Left ventricle myocardium superior (tissue), 1 donor: Measurements from ENCODE around the gene JMJD8. TPM values are rescaled to one million over a fixed set of nuclear protein-coding genes. Genes with fewer than 3 reads are reported as not detected.
A peak's percentile ranks its signal among the peaks of the same experiment; 100 is the strongest.

Experiments
- ATAC-seq: fragments of 200-7000 bp; cut with Tn5 transposase; one replicate; pipeline ENCODE4 v1.9.1; 2020; ENCODE audit warnings: mild to moderate bottlenecking, moderate library complexity
- DNase-seq: peaks from one replicate; pipeline ENCODE4 v3.0.0-alpha.2; 2020
- intact Hi-C: fragments of 100-400 bp; cut with micrococcal nuclease; formaldehyde crosslinking; loops from one replicate; pipeline ENCODE4 v1.11.0; 2022
- total RNA-seq: library from RNA; stranded (reverse); fragmentation: NEBNext Ultra II Directional; extraction: Animal tissue kit (Norgen Biotek cat#: 25700); gene quantifications from one replicate; pipeline ENCODE4 v1.2.1, GENCODE V29; 2021
- donor health status: DM: no; HTN: yes; CAD: no; lungs with severe emphysema.

JMJD8 gene
- total RNA-seq, 1 donor from 2014 or later: 49.0 TPM

GRCh38 chr16:670485-671352 is 13.4 kb downstream of the JMJD8 start:
- DNase-seq (no peak), ATAC-seq (no peak)
- intact Hi-C loops: no loop called here

GRCh38 chr16:669666-670065 is 14.5 kb downstream of the JMJD8 start:
- DNase-seq: no peak
- ATAC-seq: no peak
- intact Hi-C loops: no loop called here

GRCh38 chr16:668519-669171 is 15.5 kb downstream of the JMJD8 start:
- DNase-seq: no peak
- intact Hi-C loops: no loop called here
- ATAC-seq: peak; percentile 3

- intact Hi-C loops: no loop called here
- ATAC-seq (peak; percentile 92), DNase-seq (peak; percentile 97)
These were observed 16.2 kb downstream of the JMJD8 start, which contains the start of gene RHOT2 for GRCh38 chr16:667780-668518. TSS of gene RHOT2 (plus strand) at chr16:668132. CDS start at chr16:668200, 68 bp downstream.

- ATAC-seq (no peak), DNase-seq (no peak)
- intact Hi-C loops: no loop called here
These were observed 16.9 kb downstream of the JMJD8 start for GRCh38 chr16:667113-667779.

GRCh38 chr16:666572-666971 is 17.6 kb downstream of the JMJD8 start:
- no peak for DNase-seq
- no peak for ATAC-seq
- intact Hi-C loops: no loop called here

DNA sequence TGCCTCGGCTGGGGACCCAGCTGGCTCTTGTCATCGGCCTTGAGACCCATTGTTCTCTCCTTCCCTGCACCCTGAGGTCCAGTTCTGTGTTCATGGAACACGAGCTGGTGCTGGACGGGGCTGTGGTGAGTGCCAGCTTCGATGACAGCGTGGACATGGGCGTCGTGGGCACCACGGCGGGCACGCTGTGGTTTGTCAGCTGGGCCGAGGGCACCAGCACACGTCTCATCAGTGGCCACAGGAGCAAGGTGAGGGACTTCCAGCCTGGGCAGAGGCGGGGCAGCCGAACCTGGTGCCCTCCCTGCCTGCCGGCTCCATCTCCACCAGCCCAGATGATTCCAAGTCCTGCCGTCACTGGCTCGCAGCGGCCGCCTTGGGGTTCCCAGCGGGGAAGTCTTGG is 21.5 kb downstream of the JMJD8 start:
- DNase-seq (no peak), ATAC-seq (no peak)
- intact Hi-C loops: no loop called here

DNA sequence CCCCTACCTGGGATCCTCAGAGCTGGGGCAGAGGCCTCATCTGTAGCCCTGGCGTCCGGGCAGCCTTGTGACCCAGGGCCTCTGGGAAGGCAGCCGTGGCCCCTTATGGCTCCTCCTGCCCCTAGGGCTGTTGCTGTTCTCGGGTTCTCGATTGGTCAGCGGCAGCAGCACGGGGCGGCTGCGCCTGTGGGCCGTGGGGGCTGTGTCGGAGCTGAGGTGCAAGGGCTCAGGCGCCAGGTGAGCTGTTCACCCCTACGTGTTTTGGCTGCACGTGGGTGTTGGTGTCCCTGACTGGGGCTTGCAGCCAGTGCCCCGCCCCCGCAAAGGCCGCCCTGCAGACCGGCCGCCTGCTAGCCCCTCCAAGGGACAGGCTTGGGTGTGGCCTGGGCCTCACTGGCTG is 22.0 kb downstream of the JMJD8 start:
- DNase-seq: no peak
- intact Hi-C loops: no loop called here
- no peak for ATAC-seq

DNA sequence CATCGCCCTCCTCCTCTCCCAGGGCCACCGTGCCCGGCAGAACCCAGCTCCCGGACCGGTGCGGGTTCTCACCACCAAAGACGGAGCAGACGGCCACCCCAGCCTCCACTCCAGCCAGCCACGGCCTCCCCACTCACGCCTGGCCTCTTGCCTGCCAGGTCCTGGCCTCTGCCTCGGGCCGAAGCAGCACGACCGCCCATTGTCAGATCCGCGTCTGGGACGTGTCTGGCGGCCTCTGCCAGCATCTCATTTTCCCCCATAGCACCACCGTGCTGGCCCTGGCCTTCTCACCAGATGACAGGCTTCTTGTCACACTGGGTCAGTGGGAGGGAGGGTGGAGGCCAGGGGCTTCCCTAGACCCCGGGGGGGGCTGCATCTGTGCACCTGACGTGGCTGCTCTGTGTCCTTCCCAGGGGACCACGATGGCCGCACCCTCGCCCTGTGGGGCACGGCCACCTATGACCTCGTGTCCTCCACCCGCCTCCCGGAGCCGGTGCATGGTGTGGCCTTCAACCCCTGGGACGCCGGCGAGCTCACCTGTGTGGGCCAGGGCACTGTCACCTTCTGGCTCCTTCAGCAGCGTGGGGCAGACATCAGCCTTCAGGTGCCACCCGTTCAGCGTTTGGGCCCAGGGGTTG is 22.8 kb downstream of the JMJD8 start:
- DNase-seq: peak; percentile 53
- intact Hi-C loops: no loop called here
- peak; percentile 2 for ATAC-seq

DNA sequence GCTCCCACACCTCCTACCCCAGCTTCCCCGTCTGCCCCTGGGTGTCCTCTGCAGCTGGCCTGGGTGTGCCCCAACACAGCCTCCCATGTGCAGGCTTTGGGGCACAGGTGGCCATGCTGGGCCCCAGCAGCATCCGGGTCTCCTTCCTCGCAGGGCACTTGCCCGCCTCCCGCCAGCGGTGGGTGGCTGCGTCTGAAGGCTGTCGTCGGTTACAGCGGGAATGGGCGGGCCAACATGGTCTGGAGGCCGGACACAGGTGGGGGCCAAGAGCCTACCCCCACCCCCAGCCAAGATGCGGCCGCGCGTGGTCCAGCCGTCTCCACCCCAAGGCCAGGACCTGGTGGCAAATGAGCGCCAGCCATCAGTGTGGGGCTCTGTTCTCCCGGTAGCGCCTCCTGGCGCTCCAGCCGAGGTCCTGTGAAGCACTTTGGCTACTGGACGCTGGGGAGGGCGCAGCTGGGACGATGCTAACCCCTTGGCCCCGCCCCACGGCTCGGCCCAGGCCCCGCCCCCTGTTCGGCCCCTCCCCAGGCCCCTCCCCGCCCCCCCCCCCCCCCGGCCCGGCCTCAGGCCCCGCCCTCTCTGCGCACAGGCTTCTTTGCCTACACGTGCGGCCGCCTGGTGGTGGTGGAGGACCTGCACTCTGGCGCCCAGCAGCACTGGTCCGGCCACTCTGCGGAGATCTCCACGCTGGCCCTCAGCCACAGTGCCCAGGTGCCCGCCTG is 23.5 kb downstream of the JMJD8 start:
- DNase-seq (peak; percentile 93), ATAC-seq (peak; percentile 87)
- intact Hi-C loops: no loop called here

GRCh38 chr16:660132-660458 is 24.0 kb downstream of the JMJD8 start:
- no peak for ATAC-seq
- no peak for DNase-seq
- intact Hi-C loops: no loop called here

DNA sequence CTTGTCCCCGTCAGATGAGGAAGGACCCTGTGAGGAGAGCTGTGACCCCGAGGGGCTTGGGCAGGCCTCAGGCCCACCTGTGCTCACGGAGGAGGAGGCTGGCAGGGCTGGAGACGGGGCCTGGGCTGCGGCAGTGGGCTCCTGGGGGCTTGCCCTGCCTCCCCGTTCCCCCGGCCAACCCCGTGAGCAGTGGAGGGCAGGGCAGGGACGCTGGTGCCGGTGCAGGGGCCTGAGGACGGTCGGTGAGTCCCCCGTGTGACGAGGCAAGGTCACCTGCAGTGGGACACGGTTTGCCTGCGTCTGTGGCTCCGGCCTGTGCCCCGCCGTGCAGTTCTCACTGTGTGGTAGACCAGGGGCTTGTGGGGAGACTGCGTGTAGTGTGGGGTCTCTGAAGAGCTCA is 24.5 kb downstream of the JMJD8 start:
- no peak for ATAC-seq
- no peak for DNase-seq
- intact Hi-C loops: no loop called here

DNA sequence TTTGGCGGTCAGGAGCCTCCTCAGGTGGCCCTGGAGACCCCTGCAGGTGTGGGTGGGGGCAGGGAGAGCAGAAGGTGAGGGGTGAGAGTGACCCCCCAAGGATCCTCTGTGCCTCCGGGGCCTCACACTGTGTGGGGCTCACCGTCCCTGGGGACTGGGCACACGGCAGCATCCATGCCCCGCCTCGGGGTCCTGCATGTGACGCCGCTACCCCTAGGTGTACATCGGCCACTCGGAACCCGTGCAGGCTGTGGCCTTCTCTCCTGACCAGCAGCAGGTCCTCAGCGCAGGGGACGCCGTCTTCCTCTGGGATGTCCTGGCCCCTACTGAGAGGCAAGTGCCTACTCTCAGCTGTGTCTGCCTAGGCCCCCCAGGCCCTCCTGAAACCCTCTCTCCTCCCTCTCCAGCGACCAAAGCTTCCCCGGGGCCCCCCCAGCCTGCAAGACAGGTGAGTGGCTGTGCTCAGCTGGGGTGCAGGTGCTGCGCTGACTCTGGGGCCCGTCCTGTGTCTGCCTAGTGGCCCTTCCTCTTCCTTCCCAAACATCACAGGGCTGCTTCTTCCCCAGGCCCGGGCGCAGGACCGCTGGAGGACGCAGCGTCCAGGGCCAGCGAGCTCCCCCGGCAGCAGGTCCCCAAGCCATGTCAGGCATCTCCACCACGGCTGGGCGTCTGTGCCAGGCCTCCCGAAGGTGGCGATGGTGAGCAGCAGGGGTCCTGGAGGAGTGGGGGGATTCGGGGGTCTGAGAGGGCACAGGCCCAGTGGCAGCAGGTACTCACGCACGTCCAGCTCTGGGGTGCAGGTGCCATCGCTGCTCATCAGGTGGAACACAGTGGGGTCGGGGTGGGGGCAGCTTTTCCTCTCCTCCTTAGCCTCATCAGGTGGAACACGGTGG is 25.2 kb downstream of the JMJD8 start:
- ATAC-seq: no peak
- no peak for DNase-seq
- intact Hi-C loops: no loop called here

GRCh38 chr16:657487-657886 is 26.6 kb downstream of the JMJD8 start:
- intact Hi-C loops: no loop called here
- ATAC-seq: no peak
- DNase-seq: no peak

DNA sequence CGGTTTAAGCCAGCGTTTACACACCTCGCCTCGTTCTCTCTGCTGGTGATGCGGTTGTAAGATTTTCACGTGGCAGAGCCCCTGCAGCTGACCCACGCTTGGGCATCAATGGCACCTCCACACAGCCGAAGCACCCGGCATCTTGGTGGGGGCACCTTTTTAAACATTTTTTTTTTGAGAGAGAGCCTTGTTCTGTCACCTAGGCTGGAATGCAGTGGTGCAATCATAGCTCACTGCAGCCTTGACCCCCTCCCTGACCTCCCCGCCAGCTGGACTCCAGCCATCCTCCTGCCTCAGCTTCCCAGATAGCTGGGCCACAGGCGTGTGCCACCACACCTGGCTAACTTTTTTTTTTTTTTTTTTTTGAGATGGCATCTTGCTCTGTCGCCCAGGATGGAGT is 30.1 kb downstream of the JMJD8 start:
- DNase-seq (no peak), ATAC-seq (no peak)
- intact Hi-C loops: no loop called here

DNA sequence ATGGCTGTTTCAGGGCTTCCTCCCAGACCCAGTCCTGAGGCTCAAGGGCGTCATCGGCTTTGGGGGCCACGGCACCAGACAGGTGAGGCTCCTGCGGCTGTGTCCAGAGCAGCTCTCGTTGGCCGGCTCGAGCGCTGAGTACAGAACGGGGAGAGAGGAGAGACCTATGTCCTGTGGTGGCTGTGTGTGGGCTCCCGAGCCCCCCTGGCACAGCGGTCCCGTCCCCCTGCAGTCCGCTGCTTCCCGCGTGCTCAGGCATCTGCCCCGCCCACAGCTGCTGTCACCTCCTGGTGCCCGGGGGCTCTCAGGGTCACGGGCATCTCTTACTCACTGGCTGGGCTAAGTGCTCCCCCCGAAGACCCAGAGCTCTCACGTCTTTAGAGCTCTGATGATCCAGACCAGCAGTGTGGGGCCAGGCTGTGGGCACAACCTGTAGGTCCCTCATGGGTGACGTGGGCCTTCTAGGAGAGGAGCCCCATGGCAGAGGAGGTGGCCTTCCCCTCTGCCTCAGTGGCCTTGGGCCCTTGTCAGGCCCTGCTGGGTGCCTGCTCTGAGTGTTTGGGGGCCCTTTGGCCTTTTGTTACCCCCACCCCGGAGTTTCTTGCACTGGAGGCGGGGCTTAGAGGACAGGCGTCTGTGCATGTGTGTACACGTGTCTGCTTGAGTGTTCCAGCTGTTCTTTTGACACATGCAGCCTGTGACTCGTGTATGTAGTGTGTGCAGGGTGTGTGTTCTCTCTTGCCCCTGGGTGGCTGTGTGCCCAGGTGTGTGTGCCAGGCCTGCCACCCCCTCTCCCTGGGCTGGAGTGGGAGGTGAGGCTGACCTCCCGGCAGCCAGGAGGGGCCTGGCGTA is 31.5 kb downstream of the JMJD8 start:
- no peak for ATAC-seq
- intact Hi-C loops: no loop called here

DNA sequence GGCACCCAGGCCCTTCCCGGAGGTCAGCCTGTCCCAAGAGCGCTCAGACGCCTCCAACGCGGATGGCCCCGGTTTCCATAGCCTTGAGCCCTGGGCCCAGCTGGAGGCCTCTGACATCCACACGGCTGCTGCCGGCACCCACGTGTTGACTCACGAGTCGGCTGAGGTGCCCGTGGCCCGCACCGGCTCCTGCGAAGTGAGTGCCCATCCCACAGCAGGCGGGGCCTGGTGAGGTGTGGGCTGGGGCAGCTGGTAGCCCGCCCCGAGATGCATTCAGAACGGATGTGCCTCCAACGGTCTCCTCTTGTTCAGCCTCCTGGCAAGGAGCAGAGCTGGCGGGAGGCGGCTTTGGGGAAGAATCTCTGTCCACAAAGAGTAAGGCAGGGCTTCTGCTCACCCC is 32.3 kb downstream of the JMJD8 start:
- intact Hi-C loops: no loop called here
- DNase-seq: no peak
- ATAC-seq: no peak

More for the DNA sequence above, 31.5 kb downstream of the JMJD8 start:
- no peak for DNase-seq
